OCI-LY3 (cell line): ENCODE measurements around the gene MGST2.

Experiments
- H2AFZ ChIP-seq: fragments of 200-600, 300-600 bp; shearing (Covaris generic); 2 replicates; pipeline ENCODE4 v1.6.0; 2014; ENCODE audit warnings: antibody characterized with exemption, low read depth, low read length
- H3K27ac ChIP-seq: fragments of 200-600, 300-600 bp; sonication (generic); 2 replicates; pipeline ENCODE4 v1.5.1; 2014; ENCODE audit warnings: mild to moderate bottlenecking, low read length, moderate library complexity, mixed read lengths
- H3K27me3 ChIP-seq: fragments of 200-600, 300-600 bp; sonication (generic); 2 replicates; pipeline ENCODE4 v1.6.1; 2014; ENCODE audit warnings: low read depth, low read length, mixed read lengths
- H3K36me3 ChIP-seq: fragments of 200-600, 300-600 bp; sonication (generic); replicated peaks from 2 replicates; pipeline ENCODE3; 2014; ENCODE audit warnings: low read depth, low read length, mixed read lengths
- H3K4me1 ChIP-seq: fragments of 300-600, 200-600 bp; sonication (generic); 2 replicates; pipeline ENCODE4 v1.6.1; 2014; ENCODE audit warnings: low read length, mixed read lengths
- H3K4me2 ChIP-seq: fragments of 200-600, 300-600 bp; sonication (generic); 2 replicates; pipeline ENCODE4 v1.6.1; 2014; ENCODE audit warnings: low read length, mixed read lengths
- H3K4me3 ChIP-seq: fragments of 300-600, 200-600 bp; sonication (generic); 2 replicates; pipeline ENCODE4 v1.5.1; 2014; ENCODE audit warnings: antibody characterized with exemption, mild to moderate bottlenecking, low read length, moderate library complexity
- H3K79me2 ChIP-seq: fragments of 300-600, 200-600 bp; shearing (Covaris generic); 2 replicates; pipeline ENCODE4 v1.6.1; 2014; ENCODE audit warnings: mild to moderate bottlenecking, low read length, mixed read lengths
- H3K9ac ChIP-seq: fragments of 300-600, 200-600 bp; shearing (Covaris generic); 2 replicates; pipeline ENCODE4 v1.6.0; 2014; ENCODE audit warnings: mild to moderate bottlenecking, low read length, moderate library complexity
- H3K9me3 ChIP-seq: fragments of 200-600, 300-600 bp; shearing (Covaris generic); 2 replicates; pipeline ENCODE4 v1.6.1; 2014; ENCODE audit warnings: low read length, mixed read lengths; ENCODE audit not compliant: insufficient read depth
- H4K20me1 ChIP-seq: fragments of 200-600, 300-600 bp; sonication (generic); 2 replicates; pipeline ENCODE4 v1.6.1; 2016; ENCODE audit warnings: low read length, mixed read lengths; ENCODE audit not compliant: insufficient read depth
- CTCF ChIP-seq: fragments of 200-600, 300-600 bp; sonication (generic); IDR thresholded peaks from 2 replicates; pipeline ENCODE4 v1.5.1; 2014; ENCODE audit warnings: antibody characterized with exemption, low read length, low read depth
- EZH2phosphoT487 ChIP-seq: fragments of 200-600 bp; shearing (Covaris generic); IDR thresholded peaks from 2 replicates; pipeline ENCODE4 v1.6.1; 2018; ENCODE audit warnings: antibody characterized with exemption, mixed run types, low read depth

MGST2 gene

DNA sequence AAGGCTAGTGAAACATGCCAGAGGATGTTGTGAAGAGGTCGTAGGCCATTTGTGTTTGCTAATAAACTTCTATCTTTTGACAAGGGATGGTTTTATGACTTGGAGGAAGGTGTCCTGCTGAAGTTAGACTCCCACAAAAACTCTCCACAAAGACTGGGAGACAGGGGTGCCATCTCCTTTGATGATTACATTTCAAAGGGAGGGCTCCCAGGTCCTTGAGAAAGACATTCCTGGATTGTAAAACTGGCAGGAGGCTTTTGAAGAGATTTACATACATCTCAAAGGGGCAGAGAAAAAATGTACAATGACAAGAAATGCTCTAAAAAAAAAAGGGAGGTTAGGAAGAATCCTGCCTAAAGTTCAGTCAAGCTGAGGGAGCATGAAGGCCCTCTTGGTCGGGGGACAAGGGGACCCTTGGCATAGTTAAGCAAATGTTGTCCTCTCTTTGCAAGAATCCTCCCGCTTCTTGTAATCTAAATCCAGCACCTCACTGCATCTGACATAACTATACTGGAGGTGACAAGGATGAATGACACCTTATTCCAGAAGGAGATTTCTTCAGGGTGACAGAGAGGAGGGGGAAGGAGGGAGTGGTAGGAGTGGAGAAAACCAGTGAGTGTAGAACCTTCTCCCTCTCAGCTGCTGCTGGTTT lies 41.1 kb upstream of the MGST2 start:
- Histone ChIP-seq H3K9ac (no peak overlapping the region), H3K9me3 (no peaks in the 10 kb centered on the region), H2AFZ (no peak overlapping the region), H3K27me3 (peaks cover 6% of the 10 kb centered on the region; the same call in 1 of the 2 replicates), H4K20me1 (no peaks in the 10 kb centered on the region), H3K4me2 (no peak overlapping the region), H3K4me3 (no peak overlapping the region), H3K4me1 (no peaks in the 10 kb centered on the region), H3K79me2 (no peaks in the 10 kb centered on the region), H3K36me3 (no peaks in the 10 kb centered on the region), H3K27ac (no peak overlapping the region)
- no peak for TF ChIP-seq CTCF
- no peak for TF ChIP-seq EZH2phosphoT487

DNA sequence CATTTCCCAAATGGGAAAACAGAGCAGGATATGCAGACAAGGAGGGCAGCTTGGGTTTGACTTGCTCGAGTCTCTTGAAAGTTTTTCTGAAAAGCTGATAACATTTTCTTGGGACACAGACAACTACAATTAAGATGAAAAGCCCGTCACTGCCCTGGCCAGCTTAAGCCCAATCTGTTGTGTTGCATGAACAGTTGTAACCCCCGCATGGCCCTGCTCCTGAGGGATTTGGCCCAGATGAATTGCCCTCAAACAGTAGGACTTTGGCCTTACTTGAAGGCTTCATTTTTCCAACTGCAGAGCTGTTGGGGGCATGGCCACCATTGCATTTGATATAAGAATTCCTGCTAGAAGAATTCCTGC lies 40.5 kb upstream of the MGST2 start:
- TF ChIP-seq EZH2phosphoT487, result no peak
- TF ChIP-seq CTCF, result no peak
- Histone ChIP-seq H3K79me2 (no peaks in the 10 kb centered on the region), H2AFZ (no peak overlapping the region), H3K4me2 (no peak overlapping the region), H3K27me3 (peaks cover 11% of the 10 kb centered on the region; the same call in 1 of the 2 replicates), H3K4me3 (no peak overlapping the region), H4K20me1 (no peaks in the 10 kb centered on the region), H3K4me1 (no peaks in the 10 kb centered on the region), H3K9me3 (no peaks in the 10 kb centered on the region), H3K36me3 (no peaks in the 10 kb centered on the region), H3K9ac (no peak overlapping the region), H3K27ac (no peak overlapping the region)

GRCh38 chr4:139625482-139625881 lies 40.1 kb upstream of the MGST2 start:
- H3K9me3 ChIP-seq, result no peaks in the 10 kb centered on the region
- no peaks in the 10 kb centered on the region for H4K20me1 ChIP-seq
- H2AFZ ChIP-seq, result no peak overlapping the region
- H3K27ac ChIP-seq, result no peak overlapping the region
- H3K79me2 ChIP-seq, result no peaks in the 10 kb centered on the region
- H3K36me3 ChIP-seq, result no peaks in the 10 kb centered on the region
- H3K27me3 ChIP-seq, result peaks cover 15% of the 10 kb centered on the region
- no peak for TF ChIP-seq EZH2phosphoT487
- TF ChIP-seq CTCF, result no peak
- no peaks in the 10 kb centered on the region for H3K4me1 ChIP-seq
- H3K4me2 ChIP-seq, result no peak overlapping the region
- no peak overlapping the region for H3K9ac ChIP-seq
- no peak overlapping the region for H3K4me3 ChIP-seq

GRCh38 chr4:139628184-139629012 lies 37.2 kb upstream of the MGST2 start:
- H2AFZ ChIP-seq, result no peak overlapping the region
- no peaks in the 10 kb centered on the region for H3K9me3 ChIP-seq
- no peak for TF ChIP-seq EZH2phosphoT487
- no peaks in the 10 kb centered on the region for H3K4me1 ChIP-seq
- H3K9ac ChIP-seq, result no peak overlapping the region
- no peak overlapping the region for H3K4me2 ChIP-seq
- no peak overlapping the region for H3K27ac ChIP-seq
- H3K36me3 ChIP-seq, result no peaks in the 10 kb centered on the region
- peaks cover 33% of the 10 kb centered on the region for H3K27me3 ChIP-seq
- no peak overlapping the region for H3K4me3 ChIP-seq
- no peaks in the 10 kb centered on the region for H4K20me1 ChIP-seq
- H3K79me2 ChIP-seq, result no peaks in the 10 kb centered on the region
